NT2/D1 (cell line): ENCODE measurements around the gene SUSD3.

Experiments used
- SUZ12 ChIP-seq: IDR thresholded peaks from 2 replicates; pipeline ENCODE4 v1.6.1; 2011; ENCODE audit not compliant: insufficient read length, insufficient read depth; ENCODE audit errors: extremely low read depth
- YY1 ChIP-seq: IDR thresholded peaks from 2 replicates; pipeline ENCODE4 v1.6.1; 2011; ENCODE audit not compliant: insufficient read length, insufficient read depth
- ZNF274 ChIP-seq: IDR thresholded peaks from 2 replicates; pipeline ENCODE4 v1.6.1; 2011; ENCODE audit warnings: mild to moderate bottlenecking, low read depth, low read length

DNA sequence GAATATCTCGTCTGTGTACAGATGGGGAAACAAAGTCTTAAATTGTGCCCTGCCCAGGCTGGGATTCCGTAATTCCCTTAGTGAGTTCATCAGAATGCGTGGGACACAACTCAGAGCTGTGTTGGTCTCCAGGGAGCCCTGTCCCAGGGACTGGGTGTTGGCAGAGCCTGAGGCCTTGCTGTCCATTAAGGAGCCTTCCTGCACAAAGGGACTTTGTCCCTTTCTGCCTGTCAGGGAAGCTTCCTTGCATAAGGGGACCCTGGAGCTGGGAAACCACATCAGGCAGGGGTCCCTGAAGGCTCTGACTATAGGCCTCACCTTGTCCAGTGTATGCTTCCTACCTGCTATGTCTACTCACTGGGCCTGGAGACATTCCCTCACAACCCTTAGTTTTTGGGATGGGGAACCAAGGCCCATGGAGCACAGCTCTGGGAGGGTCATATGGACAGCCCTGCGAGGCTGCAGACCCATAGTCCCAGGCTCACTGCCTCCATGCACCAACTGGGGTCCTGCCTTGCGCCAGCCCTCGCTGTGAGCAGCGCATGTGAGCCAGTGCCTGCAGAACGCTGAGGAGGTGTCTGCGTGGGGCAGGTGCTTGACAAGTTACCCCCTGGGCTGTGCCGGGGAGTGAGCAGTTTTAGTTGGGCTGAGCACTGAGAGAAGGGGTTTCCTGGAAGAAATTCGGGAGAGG, 39.2 kb downstream of the SUSD3 start:
- TF ChIP-seq YY1: no peak
- no peak for TF ChIP-seq ZNF274
- TF ChIP-seq SUZ12: no peak
